GM23338 (cell line): ENCODE data around the gene CCNY. TPM values are rescaled to one million over a fixed set of nuclear protein-coding genes. Genes with fewer than 3 reads are reported as not detected.

Experiments
- ATAC-seq: fragments of 200-7000 bp; cut with Tn5 transposase; 3 replicates; pipeline ENCODE4 v1.9.1; 2020
- DNase-seq: peaks from one replicate; pipeline ENCODE4 v3.0.0-alpha.2; 2015; ENCODE audit warnings: low spot score
- H2AFZ ChIP-seq: fragments of 200-600 bp; sonication (generic); 2 replicates; pipeline ENCODE4 v1.8.0; 2016; ENCODE audit warnings: antibody characterized with exemption, mild to moderate bottlenecking, moderate library complexity
- H3F3A ChIP-seq: fragments of 200-600 bp; sonication (generic); replicated peaks from 2 replicates; pipeline ENCODE4 v1.8.0; 2017; ENCODE audit warnings: antibody characterized with exemption, mixed run types, low read depth
- H3K27ac ChIP-seq: fragments of 200-600 bp; sonication (generic); 2 replicates; pipeline ENCODE4 v1.6.1; 2016; ENCODE audit warnings: low read depth
- H3K27me3 ChIP-seq: fragments of 200-600 bp; sonication (generic); 2 replicates; pipeline ENCODE4 v1.8.0; 2016; ENCODE audit warnings: mild to moderate bottlenecking, mixed run types, moderate library complexity; ENCODE audit not compliant: insufficient read depth
- H3K36me3 ChIP-seq: fragments of 200-600 bp; sonication (generic); 2 replicates; pipeline ENCODE4 v1.8.0; 2016; ENCODE audit warnings: mild to moderate bottlenecking; ENCODE audit not compliant: insufficient read depth
- H3K4me1 ChIP-seq: fragments of 200-600 bp; sonication (generic); 2 replicates; pipeline ENCODE4 v1.8.0; 2016; ENCODE audit warnings: mild to moderate bottlenecking, moderate library complexity; ENCODE audit not compliant: insufficient read depth
- H3K4me2 ChIP-seq: fragments of 200-600 bp; sonication (generic); 2 replicates; pipeline ENCODE4 v1.7.1; 2017; ENCODE audit warnings: mixed run types
- H3K4me3 ChIP-seq: fragments of 200-600 bp; sonication (generic); 2 replicates; pipeline ENCODE4 v1.6.1; 2016; ENCODE audit warnings: mixed run types
- H3K79me2 ChIP-seq: fragments of 200-600 bp; sonication (generic); replicated peaks from 2 replicates; pipeline ENCODE4 v1.8.0; 2017; ENCODE audit warnings: mild to moderate bottlenecking; ENCODE audit not compliant: insufficient read depth
- H3K9me2 ChIP-seq: fragments of 200-600 bp; sonication (generic); 2 replicates; pipeline ENCODE4 v1.8.0; 2017; ENCODE audit not compliant: insufficient read depth
- H4K20me1 ChIP-seq: fragments of 200-600 bp; sonication (generic); replicated peaks from 2 replicates; pipeline ENCODE4 v1.8.0; 2017; ENCODE audit warnings: mild to moderate bottlenecking; ENCODE audit not compliant: insufficient read depth
- H3K27ac Mint-ChIP-seq: 2 replicates; pipeline ENCODE4 v1.8.0; 2020; ENCODE audit warnings: inconsistent platforms, mild to moderate bottlenecking, moderate library complexity, mixed read lengths
- H3K27me3 Mint-ChIP-seq: 3 replicates; pipeline ENCODE4 v1.8.0; 2022; ENCODE audit warnings: low read depth, mild to moderate bottlenecking, moderate library complexity, mixed read lengths, inconsistent platforms; ENCODE audit not compliant: insufficient read depth, poor library complexity
- H3K36me3 Mint-ChIP-seq: 3 replicates; pipeline ENCODE4 v1.8.0; 2021; ENCODE audit warnings: low read depth, mild to moderate bottlenecking, inconsistent platforms, moderate library complexity, mixed read lengths
- H3K4me1 Mint-ChIP-seq: 3 replicates; pipeline ENCODE4 v1.8.0; 2020; ENCODE audit warnings: mild to moderate bottlenecking, inconsistent platforms, mixed read lengths
- H3K4me3 Mint-ChIP-seq: 3 replicates; pipeline ENCODE4 v1.8.0; 2021; ENCODE audit warnings: moderate library complexity, mild to moderate bottlenecking, inconsistent platforms, mixed read lengths
- H3K9me3 Mint-ChIP-seq: 3 replicates; pipeline ENCODE4 v1.8.0; 2020; ENCODE audit warnings: moderate library complexity, mild to moderate bottlenecking, inconsistent platforms, mixed read lengths
- EZH2 ChIP-seq: fragments of 200-600 bp; sonication (generic); IDR thresholded peaks from one replicate; pipeline ENCODE4 v1.8.0; 2017; ENCODE audit warnings: antibody characterized with exemption, mild to moderate bottlenecking, low read depth; ENCODE audit not compliant: unreplicated experiment
- EZH2phosphoT487 ChIP-seq: fragments of 200-600 bp; sonication (generic); IDR thresholded peaks from one replicate; pipeline ENCODE4 v1.8.1; 2018; ENCODE audit warnings: antibody characterized with exemption; ENCODE audit not compliant: unreplicated experiment
- JUNB ChIP-seq: IDR thresholded peaks from one replicate; pipeline ENCODE4 v1.6.1; 2016; ENCODE audit warnings: antibody characterized with exemption; ENCODE audit not compliant: unreplicated experiment
- NANOG ChIP-seq: IDR thresholded peaks from 2 replicates; pipeline ENCODE4 v1.6.1; 2016; ENCODE audit warnings: antibody characterized with exemption, borderline replicate concordance
- POLR2AphosphoS5 ChIP-seq: IDR thresholded peaks from 2 replicates; pipeline ENCODE4 v1.6.1; 2016; ENCODE audit warnings: antibody characterized with exemption, low read depth
- STAT1 ChIP-seq: IDR thresholded peaks from one replicate; pipeline ENCODE4 v1.6.1; 2016; ENCODE audit warnings: antibody characterized with exemption; ENCODE audit not compliant: unreplicated experiment
- ZNF114 ChIP-seq: fragments of 250-450 bp; sonication (Bioruptor Pico); IDR thresholded peaks from 2 replicates; pipeline ENCODE4 v1.5.0; 2020; ENCODE audit warnings: mild to moderate bottlenecking, moderate library complexity
- ZNF331 ChIP-seq: fragments of 250-450 bp; sonication (Bioruptor Pico); IDR thresholded peaks from 2 replicates; pipeline ENCODE4 v1.5.0; 2020; ENCODE audit warnings: low read depth, mild to moderate bottlenecking, moderate library complexity
- polyA plus RNA-seq: library from polyadenylated mRNA; unstranded; fragments of >200 nt; fragmentation: Nextera tagmentation; extraction: Ambion mirVana; gene quantifications from 2 replicates; pipeline ENCODE4 v1.2.1, GENCODE V29; 2016
- total RNA-seq: library from RNA; depleted of rRNA; stranded (reverse); fragments of >200 nt; shearing (Covaris generic); gene quantifications from 2 replicates; pipeline ENCODE4 v1.2.3, GENCODE V29; 2014
- TF ChIP-seq, protein P1 (sequence below): IDR thresholded peaks from one replicate; pipeline ENCODE4 v1.6.1; 2018; ENCODE audit warnings: antibody characterized with exemption; ENCODE audit not compliant: unreplicated experiment
- TF ChIP-seq, protein P2 (sequence below), 2 experiments: fragments of 200-600 bp in 1 of 2; sonication (generic) in 1 of 2; conservative IDR thresholded peaks; 2 replicates each; pipeline versions ENCODE4 v1.5.1 to v1.6.1; 2016 to 2017; ENCODE audit warnings: antibody characterized with exemption in 2 of 2, low read depth in 2 of 2, mild to moderate bottlenecking in 2 of 2, moderate library complexity in 1 of 2
- TF ChIP-seq, protein P3 (sequence below): fragments of 250-450 bp; sonication (Bioruptor Pico); IDR thresholded peaks from 2 replicates; pipeline ENCODE4 v1.5.0; 2020; ENCODE audit warnings: mild to moderate bottlenecking, moderate library complexity

Gene CCNY
- total and polyA plus RNA-seq, 2 experiments from 2014 or later: 14.2 to 29.0 TPM

DNA sequence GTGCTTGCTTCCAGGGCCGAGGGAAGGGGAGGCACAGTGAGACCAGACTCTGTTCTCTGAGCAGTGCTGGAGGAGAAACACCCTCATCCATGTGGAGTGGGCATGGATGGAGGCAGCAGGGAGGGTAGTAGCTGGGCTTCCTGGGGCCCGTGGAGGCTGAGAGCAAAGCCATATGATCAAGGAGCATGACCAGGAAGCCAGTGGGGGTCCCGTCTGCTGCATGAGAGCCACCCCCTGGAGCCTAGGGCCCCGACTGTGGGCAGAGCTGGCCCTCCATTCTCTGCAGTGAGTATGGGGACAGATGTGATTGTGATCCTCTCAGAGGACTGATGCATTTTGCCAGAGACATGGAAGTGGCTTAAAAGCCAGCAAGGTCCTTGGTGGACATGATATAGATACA is 61.6 kb downstream of the CCNY start (continued):
- TF ChIP-seq, protein P1, sequence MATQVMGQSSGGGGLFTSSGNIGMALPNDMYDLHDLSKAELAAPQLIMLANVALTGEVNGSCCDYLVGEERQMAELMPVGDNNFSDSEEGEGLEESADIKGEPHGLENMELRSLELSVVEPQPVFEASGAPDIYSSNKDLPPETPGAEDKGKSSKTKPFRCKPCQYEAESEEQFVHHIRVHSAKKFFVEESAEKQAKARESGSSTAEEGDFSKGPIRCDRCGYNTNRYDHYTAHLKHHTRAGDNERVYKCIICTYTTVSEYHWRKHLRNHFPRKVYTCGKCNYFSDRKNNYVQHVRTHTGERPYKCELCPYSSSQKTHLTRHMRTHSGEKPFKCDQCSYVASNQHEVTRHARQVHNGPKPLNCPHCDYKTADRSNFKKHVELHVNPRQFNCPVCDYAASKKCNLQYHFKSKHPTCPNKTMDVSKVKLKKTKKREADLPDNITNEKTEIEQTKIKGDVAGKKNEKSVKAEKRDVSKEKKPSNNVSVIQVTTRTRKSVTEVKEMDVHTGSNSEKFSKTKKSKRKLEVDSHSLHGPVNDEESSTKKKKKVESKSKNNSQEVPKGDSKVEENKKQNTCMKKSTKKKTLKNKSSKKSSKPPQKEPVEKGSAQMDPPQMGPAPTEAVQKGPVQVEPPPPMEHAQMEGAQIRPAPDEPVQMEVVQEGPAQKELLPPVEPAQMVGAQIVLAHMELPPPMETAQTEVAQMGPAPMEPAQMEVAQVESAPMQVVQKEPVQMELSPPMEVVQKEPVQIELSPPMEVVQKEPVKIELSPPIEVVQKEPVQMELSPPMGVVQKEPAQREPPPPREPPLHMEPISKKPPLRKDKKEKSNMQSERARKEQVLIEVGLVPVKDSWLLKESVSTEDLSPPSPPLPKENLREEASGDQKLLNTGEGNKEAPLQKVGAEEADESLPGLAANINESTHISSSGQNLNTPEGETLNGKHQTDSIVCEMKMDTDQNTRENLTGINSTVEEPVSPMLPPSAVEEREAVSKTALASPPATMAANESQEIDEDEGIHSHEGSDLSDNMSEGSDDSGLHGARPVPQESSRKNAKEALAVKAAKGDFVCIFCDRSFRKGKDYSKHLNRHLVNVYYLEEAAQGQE: no peak
- TF ChIP-seq STAT1: no peak
- TF ChIP-seq, protein P2, sequence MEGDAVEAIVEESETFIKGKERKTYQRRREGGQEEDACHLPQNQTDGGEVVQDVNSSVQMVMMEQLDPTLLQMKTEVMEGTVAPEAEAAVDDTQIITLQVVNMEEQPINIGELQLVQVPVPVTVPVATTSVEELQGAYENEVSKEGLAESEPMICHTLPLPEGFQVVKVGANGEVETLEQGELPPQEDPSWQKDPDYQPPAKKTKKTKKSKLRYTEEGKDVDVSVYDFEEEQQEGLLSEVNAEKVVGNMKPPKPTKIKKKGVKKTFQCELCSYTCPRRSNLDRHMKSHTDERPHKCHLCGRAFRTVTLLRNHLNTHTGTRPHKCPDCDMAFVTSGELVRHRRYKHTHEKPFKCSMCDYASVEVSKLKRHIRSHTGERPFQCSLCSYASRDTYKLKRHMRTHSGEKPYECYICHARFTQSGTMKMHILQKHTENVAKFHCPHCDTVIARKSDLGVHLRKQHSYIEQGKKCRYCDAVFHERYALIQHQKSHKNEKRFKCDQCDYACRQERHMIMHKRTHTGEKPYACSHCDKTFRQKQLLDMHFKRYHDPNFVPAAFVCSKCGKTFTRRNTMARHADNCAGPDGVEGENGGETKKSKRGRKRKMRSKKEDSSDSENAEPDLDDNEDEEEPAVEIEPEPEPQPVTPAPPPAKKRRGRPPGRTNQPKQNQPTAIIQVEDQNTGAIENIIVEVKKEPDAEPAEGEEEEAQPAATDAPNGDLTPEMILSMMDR (conservative IDR thresholded peaks at IDR 0.05; ENCODE audit: low read depth in 2 of 2): no peak

DNA sequence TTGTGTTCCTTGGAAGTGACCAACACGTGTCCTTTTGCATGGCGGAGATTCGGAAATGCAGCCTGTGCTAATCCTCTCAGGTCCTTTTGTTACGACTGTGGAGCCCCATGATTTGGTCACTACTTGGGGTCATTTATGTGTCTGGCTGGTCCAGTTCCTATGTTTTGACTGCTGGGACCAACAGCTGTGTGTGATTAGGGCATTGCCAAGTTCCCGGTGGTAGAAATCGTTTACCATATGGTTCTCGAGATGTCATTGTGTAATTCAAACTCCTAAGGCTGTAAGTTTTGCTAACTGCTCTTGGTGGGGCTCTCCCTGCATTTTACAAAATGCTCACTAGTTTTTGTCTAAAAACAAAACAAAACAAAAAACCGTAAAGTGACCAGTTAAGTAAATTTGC is 62.0 kb downstream of the CCNY start:
- H4K20me1 ChIP-seq: peaks cover 16% of the 10 kb centered on the region
- no peak for ATAC-seq
- H3K27ac Mint-ChIP-seq: no peak overlapping the region
- TF ChIP-seq, protein P3, sequence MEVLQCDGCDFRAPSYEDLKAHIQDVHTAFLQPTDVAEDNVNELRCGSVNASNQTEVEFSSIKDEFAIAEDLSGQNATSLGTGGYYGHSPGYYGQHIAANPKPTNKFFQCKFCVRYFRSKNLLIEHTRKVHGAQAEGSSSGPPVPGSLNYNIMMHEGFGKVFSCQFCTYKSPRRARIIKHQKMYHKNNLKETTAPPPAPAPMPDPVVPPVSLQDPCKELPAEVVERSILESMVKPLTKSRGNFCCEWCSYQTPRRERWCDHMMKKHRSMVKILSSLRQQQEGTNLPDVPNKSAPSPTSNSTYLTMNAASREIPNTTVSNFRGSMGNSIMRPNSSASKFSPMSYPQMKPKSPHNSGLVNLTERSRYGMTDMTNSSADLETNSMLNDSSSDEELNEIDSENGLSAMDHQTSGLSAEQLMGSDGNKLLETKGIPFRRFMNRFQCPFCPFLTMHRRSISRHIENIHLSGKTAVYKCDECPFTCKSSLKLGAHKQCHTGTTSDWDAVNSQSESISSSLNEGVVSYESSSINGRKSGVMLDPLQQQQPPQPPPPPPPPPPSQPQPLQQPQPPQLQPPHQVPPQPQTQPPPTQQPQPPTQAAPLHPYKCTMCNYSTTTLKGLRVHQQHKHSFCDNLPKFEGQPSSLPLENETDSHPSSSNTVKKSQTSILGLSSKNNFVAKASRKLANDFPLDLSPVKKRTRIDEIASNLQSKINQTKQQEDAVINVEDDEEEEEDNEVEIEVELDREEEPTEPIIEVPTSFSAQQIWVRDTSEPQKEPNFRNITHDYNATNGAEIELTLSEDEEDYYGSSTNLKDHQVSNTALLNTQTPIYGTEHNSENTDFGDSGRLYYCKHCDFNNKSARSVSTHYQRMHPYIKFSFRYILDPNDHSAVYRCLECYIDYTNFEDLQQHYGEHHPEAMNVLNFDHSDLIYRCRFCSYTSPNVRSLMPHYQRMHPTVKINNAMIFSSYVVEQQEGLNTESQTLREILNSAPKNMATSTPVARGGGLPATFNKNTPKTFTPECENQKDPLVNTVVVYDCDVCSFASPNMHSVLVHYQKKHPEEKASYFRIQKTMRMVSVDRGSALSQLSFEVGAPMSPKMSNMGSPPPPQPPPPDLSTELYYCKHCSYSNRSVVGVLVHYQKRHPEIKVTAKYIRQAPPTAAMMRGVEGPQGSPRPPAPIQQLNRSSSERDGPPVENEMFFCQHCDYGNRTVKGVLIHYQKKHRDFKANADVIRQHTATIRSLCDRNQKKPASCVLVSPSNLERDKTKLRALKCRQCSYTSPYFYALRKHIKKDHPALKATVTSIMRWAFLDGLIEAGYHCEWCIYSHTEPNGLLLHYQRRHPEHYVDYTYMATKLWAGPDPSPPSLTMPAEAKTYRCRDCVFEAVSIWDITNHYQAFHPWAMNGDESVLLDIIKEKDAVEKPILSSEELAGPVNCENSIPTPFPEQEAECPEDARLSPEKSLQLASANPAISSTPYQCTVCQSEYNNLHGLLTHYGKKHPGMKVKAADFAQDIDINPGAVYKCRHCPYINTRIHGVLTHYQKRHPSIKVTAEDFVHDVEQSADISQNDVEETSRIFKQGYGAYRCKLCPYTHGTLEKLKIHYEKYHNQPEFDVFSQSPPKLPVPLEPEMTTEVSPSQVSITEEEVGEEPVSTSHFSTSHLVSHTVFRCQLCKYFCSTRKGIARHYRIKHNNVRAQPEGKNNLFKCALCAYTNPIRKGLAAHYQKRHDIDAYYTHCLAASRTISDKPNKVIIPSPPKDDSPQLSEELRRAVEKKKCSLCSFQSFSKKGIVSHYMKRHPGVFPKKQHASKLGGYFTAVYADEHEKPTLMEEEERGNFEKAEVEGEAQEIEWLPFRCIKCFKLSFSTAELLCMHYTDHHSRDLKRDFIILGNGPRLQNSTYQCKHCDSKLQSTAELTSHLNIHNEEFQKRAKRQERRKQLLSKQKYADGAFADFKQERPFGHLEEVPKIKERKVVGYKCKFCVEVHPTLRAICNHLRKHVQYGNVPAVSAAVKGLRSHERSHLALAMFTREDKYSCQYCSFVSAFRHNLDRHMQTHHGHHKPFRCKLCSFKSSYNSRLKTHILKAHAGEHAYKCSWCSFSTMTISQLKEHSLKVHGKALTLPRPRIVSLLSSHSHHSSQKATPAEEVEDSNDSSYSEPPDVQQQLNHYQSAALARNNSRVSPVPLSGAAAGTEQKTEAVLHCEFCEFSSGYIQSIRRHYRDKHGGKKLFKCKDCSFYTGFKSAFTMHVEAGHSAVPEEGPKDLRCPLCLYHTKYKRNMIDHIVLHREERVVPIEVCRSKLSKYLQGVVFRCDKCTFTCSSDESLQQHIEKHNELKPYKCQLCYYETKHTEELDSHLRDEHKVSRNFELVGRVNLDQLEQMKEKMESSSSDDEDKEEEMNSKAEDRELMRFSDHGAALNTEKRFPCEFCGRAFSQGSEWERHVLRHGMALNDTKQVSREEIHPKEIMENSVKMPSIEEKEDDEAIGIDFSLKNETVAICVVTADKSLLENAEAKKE (CRISPR knock-in tag): no peak
- TF ChIP-seq NANOG (no peak), ZNF114 (no peak), EZH2phosphoT487 (no peak), ZNF331 (no peak), POLR2AphosphoS5 (no peak), EZH2 (no peak), JUNB (no peak)
- TF ChIP-seq, protein P2 (conservative IDR thresholded peaks at IDR 0.05; ENCODE audit: low read depth in 2 of 2): no peak

More for the DNA sequence above, 62.0 kb downstream of the CCNY start:
- no peak for DNase-seq
- Histone ChIP-seq H3K4me2 (no peak overlapping the region), H3K27ac (no peak overlapping the region), H3K27me3 (no peaks in the 10 kb centered on the region), H3F3A (no peaks in the 10 kb centered on the region), H3K4me1 (peaks cover 71% of the 10 kb centered on the region), H3K79me2 (peaks cover 87% of the 10 kb centered on the region), H3K9me2 (no peaks in the 10 kb centered on the region), H3K4me3 (no peak overlapping the region), H3K36me3 (no peaks in the 10 kb centered on the region), H2AFZ (no peak overlapping the region)
- Mint-ChIP-seq H3K4me3 (no peak overlapping the region), H3K27me3 (peaks cover 2% of the 10 kb centered on the region), H3K9me3 (no peaks in the 10 kb centered on the region; the same call in 2 of the 3 replicates), H3K4me1 (peaks cover 71% of the 10 kb centered on the region), H3K36me3 (no peaks in the 10 kb centered on the region)
